Stimulated activated CD8-positive, alpha-beta memory T cell treated with anti-CD3 and anti-CD28 coated beads, Interleukin-2, amount 100 ng/mL, for 48 hours (primary cell): ENCODE data around the gene GRIA4.
"Not testable (repeated sequence)": the region's sequence is repeated elsewhere in the genome, so short reads cannot be mapped to it uniquely, and the experiment has no call there.

Experiments
- DNase-seq, 2 donors: peaks; one replicate each; pipeline ENCODE4 v3.0.0-alpha.2; 2020; ENCODE audit warnings: low read depth in 2 of 2

GRIA4 gene

DNA sequence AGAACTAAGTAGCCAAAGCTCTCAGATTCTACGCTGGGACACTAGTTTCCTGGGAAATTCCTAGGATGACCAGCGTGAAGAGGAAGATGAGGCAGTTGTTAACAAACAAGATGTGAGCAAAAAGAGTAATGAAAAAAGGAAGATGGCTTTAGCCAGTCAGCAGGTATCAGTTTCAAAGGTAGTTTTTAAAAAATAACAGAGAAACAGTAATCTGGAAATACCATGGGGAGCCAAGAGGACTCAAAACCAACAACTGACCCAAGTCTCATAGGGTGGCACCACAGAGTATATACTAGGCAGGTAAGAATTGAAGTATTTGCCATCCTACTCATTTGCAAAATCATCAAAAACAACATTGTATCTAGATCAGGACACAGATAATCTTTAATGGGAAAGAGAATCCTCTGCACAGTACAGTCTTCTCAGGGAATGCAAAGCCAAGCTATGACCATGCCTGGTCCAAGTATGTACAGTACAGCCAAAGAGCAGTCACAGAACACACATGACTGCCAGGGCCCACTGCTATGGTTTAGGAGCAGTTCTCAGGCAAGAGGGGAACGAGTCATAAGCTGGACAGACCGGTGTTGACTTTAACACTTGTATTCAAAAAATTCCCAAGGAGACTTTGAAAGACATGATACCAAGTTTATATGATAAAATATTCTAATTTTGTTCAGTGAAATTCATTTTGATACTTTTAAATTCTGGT, 391.6 kb downstream of the GRIA4 start:
- no peak for DNase-seq

DNA sequence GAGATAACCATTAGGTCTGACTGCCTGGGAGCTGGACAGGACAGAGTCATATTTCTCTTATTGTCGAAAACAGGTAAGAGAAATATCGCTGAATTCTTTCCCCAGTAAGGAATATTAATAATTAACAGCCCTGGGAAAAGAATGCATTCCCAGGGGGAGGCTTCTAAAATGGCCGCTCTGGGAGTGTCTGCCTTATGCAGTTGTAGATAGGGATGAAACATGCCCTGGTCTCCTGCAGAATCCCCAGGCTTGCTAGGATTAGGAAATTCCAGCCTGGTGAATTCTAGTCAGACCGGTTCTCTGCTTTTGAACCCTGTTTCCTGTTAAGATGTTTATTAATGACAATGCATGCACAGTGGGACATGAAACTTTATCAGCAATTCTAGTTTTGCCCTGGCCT, 393.2 kb downstream of the GRIA4 start:
- not testable (repeated sequence) for DNase-seq

DNA sequence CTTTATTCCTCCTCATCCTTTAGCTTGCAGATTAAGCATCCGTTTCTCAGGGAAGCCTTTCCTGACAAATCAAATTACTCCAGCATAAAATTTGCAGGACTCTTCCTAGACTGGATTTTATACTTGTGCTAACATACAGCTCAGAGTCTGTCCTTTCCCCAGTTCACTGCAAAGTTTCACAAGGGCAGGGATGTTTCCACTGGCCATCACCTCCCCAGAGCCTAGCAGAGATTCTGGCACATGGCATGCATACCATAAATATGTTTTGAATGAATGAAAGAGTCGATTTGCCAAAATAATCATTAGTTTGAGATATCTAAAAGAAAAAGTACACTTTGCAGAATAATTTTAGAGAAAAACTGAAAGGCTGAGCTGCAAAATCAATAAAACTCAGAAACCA, 401.6 kb downstream of the GRIA4 start:
- DNase-seq = no peak

DNA sequence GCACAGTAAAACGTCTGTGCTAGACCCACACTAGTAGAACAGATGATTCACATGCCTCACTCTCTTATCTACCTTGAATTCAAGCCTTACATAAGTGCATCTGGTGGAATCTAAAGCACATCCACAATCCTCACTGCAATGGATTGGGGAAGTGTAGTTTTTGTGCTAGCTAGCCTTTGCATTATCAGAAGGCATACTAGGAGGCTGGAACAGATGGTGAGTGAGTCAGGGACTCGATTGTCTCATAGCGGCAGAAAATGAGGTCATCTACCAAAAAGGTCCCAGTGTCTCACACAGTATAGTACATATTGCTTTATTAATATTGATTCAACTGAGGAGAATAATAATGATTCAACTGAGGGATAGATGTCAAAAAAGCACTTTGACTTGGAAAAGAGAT, 402.9 kb downstream of the GRIA4 start:
- no peak for DNase-seq

DNA sequence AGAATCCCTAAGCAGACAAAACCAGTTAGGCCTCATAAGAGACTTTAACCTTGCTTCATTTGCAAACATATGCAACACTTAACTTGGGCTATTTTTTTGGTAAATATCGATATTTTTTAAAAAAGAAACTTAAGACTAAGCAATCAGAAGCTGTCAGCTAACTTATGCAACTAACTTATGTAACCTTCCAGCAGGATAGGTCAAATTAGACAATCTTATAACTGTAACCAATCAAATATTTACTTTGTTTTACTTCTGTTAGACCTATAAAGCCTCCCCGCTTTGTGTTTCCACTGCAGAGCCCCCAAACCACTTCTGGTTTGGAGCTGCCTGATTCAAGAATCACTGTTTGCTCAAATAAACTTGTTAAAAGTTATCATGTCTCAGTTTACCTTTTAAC, 404.2 kb downstream of the GRIA4 start:
- no peak for DNase-seq

DNA sequence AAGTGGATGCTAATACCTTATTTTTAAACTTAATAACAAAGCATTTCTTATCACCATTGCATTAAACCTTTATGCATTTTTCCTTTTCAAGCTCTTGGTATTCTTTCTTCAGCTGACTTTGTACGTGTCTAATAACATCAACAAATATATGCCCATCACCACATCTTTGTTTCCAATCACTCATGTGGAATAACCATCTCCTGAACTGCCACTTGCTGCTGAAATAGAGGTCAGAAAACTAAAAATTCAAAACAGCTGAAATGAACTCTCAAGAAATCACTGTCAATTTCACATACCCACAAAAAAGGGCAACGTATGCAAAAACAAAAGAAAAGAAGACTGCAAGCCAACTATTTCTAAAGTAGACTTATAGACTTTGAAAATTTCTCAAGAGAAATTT, 404.7 kb downstream of the GRIA4 start:
- DNase-seq = no peak

DNA sequence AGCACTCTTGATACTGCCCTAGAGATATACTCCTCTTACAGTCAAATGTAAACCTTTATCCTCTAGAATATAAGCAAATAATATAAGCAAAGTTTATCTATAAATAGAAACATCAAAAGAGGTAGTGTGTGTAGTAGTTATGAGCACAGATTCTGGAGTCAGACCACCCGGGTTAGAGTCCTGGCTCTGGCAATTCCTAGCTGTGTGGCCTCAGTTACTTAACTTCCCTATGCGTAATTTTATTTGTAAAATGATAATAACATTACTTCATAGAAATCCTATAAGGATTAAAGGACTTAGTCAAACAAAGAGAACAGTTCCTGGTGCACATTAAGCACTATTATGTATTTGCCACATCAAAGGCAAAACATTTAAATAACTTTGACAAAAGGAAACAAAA, 405.2 kb downstream of the GRIA4 start:
- DNase-seq = no peak

DNA sequence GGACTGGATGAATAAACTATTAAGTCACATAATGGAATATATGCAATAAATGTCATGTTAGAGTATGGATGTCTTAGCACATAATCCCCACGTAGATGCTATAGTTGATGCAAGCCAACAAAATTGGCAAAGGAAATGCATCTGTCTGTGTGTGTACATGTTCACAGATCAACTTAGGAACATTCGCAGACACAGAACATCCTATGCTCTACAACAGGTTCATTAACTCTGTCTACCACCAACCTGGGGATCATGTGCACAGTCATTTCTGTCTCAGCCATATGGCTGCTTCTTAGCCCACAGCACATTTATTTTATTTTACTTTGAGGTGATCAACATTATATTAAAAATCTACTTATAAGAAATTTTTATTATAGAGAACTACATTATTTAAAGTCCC, 407.2 kb downstream of the GRIA4 start:
- no peak for DNase-seq

DNA sequence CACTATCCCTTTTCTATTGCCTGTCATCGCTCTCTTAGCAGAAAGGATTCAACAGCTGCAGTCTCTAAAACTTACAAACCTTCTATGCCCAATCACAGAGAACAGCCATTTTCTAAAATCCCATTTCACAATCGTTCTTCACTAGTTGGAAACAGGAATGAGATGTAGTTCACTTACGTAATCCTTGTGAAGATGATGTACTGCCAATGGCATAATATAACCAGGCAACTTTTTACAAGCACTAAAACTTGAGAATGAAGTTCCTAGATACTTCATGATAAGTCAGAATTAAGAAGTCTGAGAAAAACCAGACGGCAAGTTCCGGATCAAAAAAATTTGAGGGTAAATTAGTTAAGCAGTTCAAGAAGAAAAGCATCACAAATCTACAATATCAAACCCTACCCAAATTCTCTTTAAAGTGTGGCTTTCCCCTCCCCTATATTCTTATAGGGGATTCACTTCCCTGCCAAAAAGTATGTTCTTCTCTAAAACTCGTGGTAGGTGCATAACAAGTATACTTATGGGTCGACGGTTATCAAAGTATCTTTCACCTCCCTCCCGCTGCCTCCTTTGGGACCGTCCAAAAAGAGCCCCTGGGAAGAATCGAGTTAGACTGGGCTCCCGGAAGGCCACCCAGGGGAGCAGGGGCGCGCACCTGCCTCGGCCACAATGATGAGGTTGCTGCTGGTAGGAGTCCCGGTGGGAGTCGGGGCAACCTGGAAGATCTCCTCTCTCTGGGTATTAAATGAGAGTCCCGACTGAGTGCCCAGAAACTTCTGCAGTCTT, 411.5 kb downstream of the GRIA4 start:
- no peak for DNase-seq

DNA sequence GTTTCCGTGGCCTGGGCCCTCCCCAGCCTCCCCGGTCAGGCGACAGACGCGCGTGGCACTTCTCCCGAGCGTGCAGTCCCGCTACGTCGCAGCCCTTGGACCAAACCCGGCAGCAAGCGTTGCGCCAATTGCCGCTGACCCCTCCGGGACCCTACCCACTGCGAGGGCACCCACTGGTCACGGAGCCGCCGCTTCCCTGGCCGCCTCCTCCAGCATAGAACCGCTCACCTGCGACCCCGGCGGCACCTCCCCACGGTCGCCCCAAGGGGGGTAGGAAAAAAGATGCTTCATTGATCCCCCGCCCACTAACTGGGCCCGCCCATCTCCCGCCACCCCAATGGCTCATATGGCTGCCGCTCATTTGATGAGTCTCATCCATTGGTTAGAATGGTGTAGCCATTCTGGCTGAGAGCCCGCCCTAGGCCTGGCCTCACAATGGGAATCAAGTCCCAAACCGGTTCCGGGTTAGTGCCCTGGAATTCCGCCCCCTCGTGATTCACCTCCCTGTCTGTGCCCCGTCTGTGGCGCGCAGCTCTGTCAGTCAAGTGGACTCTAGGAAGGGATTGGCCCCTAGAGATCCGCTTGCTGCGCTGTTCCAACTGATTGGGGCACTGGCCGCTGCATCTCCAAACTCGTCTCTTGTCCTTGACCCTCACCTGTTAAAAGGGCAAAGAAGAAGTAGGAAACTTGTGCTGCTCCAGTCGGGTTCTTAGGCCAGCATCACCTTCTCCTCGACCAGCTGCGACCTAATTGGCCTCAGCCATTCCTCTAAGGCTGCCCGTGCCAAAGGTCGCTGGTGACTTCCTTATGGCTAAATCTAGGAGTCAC, 412.3 kb downstream of the GRIA4 start, which contains the start of gene MSANTD4:
MSANTD4 (minus strand) TSS at position 274 of the 828 bp plus-strand sequence. CDS start 11,323 bp downstream, outside the sequence.
- DNase-seq = peak; percentile 89 to 93

DNA sequence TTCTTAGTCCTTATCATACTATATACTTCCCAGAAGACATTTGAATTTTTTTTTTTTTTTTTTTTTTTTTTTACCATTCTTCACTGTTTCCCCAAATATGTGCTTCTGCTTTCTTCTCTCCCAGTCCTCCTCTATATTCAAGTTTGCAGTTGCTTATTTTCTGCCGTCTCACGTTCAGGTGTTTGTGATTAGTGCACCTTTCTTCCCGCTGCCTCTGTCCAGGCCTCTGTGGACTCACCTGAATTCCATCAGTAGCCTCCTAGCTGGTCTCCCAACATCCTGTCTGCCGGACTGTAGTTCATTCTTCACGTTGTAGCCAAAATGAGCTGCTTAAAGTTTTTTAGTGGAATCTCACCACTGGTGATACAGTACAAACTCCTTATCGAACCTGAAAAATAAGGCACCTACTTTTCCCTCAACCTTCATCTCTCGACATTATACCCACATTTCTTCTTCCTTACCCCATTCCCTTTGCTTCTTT, 413.0 kb downstream of the GRIA4 start:
- no peak for DNase-seq

DNA sequence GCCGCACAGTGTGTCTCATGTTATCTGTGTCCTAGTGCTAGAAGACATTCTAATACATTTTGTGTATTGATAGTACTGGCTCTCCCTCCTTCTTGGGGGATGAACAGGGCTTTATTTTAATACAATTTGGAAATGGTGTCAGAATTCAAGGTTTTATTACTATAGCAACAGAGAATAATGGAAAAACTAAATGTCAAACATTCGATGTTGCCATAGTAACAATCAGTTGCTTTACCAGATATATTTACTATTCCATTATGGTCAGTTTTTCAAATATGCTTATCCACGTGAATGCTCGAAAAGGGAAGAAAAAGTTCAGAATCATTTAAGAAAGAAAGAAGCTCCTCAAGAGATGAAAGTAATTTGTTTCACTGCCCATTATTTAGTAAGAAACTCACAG, 420.7 kb downstream of the GRIA4 start:
- no peak for DNase-seq

DNA sequence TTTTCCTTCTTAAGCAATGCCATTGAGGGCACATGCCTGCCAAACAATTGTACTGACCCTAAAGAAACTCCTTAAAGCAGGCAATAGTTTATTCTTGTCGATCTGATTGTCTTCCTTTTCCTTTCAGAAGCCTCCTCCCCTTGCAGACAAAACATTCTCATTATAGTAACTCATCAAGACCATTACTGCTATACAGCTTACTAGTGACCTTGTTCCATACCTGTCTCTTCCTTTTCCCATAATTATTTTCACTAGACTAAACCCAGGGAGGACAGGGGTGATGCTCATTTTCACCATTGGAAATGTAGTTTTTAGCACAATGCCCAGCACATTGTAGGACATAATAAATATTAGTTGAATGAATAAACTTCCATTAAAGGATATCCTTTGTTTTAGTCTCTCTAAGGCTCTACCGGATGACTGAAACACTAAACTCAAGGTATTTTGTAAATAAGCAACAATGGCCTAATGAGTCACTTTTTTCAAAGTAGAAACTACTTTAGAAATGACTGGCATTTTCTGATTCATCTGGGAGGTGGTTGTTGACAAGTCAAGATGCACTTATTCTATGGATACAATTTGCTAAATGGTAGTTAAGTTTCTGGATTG, 421.4 kb downstream of the GRIA4 start:
- DNase-seq = no peak
